Subcutaneous adipose tissue (tissue), 4 donors: Measurements from ENCODE around the gene TBC1D2B. TPM values are rescaled to one million over a fixed set of nuclear protein-coding genes. Genes with fewer than 3 reads are reported as not detected.

Source experiments
- total RNA-seq, 4 donors: library from RNA; depleted of rRNA; stranded (reverse); fragments of >200 nt; gene quantifications; one replicate each; pipeline ENCODE4 v1.1.0, GENCODE V29; 2016
- TF ChIP-seq, protein P1 (sequence below): fragments of 450-650 bp; IDR thresholded peaks from one replicate; pipeline ENCODE4 v1.5.1; 2016; ENCODE audit warnings: low read depth, mild to moderate bottlenecking, control low read depth, antibody characterized with exemption, moderate library complexity

TBC1D2B gene
- total RNA-seq, 4 donors from 2014 or later, result 57.6 to 112 (median 101) TPM

GRCh38 chr15:77986891-77987764 is 90.4 kb downstream of the TBC1D2B start:
- TF ChIP-seq, protein P1, sequence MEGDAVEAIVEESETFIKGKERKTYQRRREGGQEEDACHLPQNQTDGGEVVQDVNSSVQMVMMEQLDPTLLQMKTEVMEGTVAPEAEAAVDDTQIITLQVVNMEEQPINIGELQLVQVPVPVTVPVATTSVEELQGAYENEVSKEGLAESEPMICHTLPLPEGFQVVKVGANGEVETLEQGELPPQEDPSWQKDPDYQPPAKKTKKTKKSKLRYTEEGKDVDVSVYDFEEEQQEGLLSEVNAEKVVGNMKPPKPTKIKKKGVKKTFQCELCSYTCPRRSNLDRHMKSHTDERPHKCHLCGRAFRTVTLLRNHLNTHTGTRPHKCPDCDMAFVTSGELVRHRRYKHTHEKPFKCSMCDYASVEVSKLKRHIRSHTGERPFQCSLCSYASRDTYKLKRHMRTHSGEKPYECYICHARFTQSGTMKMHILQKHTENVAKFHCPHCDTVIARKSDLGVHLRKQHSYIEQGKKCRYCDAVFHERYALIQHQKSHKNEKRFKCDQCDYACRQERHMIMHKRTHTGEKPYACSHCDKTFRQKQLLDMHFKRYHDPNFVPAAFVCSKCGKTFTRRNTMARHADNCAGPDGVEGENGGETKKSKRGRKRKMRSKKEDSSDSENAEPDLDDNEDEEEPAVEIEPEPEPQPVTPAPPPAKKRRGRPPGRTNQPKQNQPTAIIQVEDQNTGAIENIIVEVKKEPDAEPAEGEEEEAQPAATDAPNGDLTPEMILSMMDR, result no peak

DNA sequence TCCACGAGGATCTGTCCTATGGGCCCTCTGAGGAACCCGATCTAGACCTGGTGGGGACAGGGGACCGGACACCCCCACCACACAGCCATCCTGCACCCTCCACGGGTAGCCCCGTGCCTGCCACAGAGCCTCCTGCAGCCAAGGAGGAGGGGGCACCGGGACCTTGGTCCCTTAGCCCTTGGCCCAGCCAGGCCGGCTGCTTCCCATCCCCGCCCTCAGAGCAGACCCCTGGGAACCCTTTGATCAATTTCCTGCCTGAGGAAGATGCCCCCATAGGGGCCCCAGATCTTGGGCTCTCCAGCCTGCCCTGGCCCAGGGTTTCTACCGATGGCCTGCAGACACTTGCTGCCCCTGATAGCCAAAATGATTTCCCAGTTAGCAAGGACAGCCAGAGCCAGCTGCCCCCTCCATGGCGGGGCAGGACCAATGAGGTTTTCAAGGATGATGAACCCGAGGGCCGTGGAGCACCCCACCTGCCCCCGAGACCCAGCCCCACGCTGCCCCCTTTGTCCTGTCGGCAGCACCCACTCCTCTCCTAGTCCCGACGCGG is 91.5 kb downstream of the TBC1D2B start:
- TF ChIP-seq, protein P1, result no peak

GRCh38 chr15:77985031-77985930 is 92.2 kb downstream of the TBC1D2B start:
- TF ChIP-seq, protein P1, result no peak

DNA sequence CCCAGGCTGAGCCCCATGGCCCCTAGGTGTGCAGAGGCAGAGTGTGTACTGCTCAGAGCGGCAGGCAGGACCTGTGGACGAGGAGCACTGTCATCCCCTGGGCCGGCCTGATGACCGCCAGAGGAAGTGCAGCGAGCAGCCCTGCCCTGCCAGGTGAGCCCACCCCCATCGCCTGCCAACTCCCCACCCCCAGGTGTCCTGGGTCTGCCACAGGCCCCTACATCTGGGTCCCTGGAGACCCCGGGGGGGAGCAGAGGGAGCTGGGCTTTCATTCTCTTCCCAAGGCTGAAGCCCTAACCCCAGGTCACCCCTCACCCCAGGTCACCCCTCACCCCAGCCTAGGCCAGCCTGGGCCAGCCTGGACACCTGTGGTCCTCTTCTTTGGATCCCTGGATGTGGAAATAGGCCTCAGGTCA is 93.1 kb downstream of the TBC1D2B start:
- TF ChIP-seq, protein P1, result no peak

DNA sequence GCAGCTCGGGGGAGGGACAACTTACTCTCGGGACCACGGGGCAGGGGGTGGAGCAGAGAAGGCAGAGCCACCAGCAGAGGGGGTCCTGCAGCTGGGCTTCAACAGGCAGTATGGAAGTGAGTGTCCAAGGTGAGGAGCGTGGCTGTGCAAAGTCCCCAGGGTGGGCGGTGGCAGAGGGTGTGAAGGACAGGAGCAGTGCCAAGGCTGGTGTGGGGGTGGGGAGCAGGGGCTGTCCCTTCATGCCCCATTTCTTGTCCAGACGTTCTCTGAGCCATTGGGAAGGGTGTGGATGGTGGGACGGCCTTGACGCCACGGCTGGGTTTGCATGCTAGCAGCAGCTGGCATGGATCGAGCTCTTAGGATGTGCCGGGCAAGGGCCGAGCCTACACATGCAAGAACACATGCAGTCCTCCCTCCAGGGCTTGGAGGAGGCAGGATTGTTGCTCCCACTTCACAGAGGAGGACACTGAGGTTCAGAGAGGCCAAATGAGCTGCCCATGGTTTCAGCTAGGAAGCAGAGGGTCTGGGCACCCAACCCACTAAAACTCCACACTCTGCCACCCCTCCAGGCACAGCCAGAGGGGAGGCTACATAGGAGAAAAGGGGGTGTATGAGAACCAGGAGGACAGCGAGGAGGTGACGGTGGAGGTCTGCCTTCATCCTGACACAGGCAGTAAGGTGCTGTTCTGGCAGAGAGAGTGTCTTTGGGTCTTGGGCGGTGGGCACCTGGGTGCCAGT is 93.6 kb downstream of the TBC1D2B start:
- TF ChIP-seq, protein P1, result no peak

GRCh38 chr15:77983091-77983707 is 94.3 kb downstream of the TBC1D2B start:
- TF ChIP-seq, protein P1, result no peak
